GM23338 (cell line): ENCODE measurements around the gene RAP1GAP.

Experiments used
- ETS1 ChIP-seq: IDR thresholded peaks from 2 replicates; pipeline ENCODE4 v1.6.1; 2016; ENCODE audit warnings: antibody characterized with exemption
- EZH2 ChIP-seq: fragments of 200-600 bp; sonication (generic); IDR thresholded peaks from one replicate; pipeline ENCODE4 v1.8.0; 2017; ENCODE audit warnings: antibody characterized with exemption, mild to moderate bottlenecking, low read depth; ENCODE audit not compliant: unreplicated experiment
- EZH2phosphoT487 ChIP-seq: fragments of 200-600 bp; sonication (generic); IDR thresholded peaks from one replicate; pipeline ENCODE4 v1.8.1; 2018; ENCODE audit warnings: antibody characterized with exemption; ENCODE audit not compliant: unreplicated experiment
- POLR2AphosphoS5 ChIP-seq: IDR thresholded peaks from 2 replicates; pipeline ENCODE4 v1.6.1; 2016; ENCODE audit warnings: antibody characterized with exemption, low read depth
- ZNF331 ChIP-seq: fragments of 250-450 bp; sonication (Bioruptor Pico); IDR thresholded peaks from 2 replicates; pipeline ENCODE4 v1.5.0; 2020; ENCODE audit warnings: low read depth, mild to moderate bottlenecking, moderate library complexity
- ZNF462 ChIP-seq: fragments of 250-450 bp; sonication (Bioruptor Pico); IDR thresholded peaks from 2 replicates; pipeline ENCODE4 v1.5.0; 2020; ENCODE audit warnings: mild to moderate bottlenecking, moderate library complexity
- TF ChIP-seq, protein P1 (sequence below), 2 experiments: fragments of 200-600 bp in 1 of 2; sonication (generic) in 1 of 2; conservative IDR thresholded peaks; 2 replicates each; pipeline versions ENCODE4 v1.5.1 to v1.6.1; 2016 to 2017; ENCODE audit warnings: antibody characterized with exemption in 2 of 2, low read depth in 2 of 2, mild to moderate bottlenecking in 2 of 2, moderate library complexity in 1 of 2
- TF ChIP-seq, protein P2 (sequence below): IDR thresholded peaks from one replicate; pipeline ENCODE4 v1.6.1; 2018; ENCODE audit warnings: antibody characterized with exemption; ENCODE audit not compliant: unreplicated experiment

- TF ChIP-seq, protein P1, sequence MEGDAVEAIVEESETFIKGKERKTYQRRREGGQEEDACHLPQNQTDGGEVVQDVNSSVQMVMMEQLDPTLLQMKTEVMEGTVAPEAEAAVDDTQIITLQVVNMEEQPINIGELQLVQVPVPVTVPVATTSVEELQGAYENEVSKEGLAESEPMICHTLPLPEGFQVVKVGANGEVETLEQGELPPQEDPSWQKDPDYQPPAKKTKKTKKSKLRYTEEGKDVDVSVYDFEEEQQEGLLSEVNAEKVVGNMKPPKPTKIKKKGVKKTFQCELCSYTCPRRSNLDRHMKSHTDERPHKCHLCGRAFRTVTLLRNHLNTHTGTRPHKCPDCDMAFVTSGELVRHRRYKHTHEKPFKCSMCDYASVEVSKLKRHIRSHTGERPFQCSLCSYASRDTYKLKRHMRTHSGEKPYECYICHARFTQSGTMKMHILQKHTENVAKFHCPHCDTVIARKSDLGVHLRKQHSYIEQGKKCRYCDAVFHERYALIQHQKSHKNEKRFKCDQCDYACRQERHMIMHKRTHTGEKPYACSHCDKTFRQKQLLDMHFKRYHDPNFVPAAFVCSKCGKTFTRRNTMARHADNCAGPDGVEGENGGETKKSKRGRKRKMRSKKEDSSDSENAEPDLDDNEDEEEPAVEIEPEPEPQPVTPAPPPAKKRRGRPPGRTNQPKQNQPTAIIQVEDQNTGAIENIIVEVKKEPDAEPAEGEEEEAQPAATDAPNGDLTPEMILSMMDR (conservative IDR thresholded peaks at IDR 0.05; ENCODE audit: low read depth in 2 of 2): no peak
- no peak for TF ChIP-seq POLR2AphosphoS5
- TF ChIP-seq ZNF331 (CRISPR knock-in tag): no peak
- TF ChIP-seq ZNF462 (CRISPR knock-in tag): no peak
- no peak for TF ChIP-seq EZH2
- no peak for TF ChIP-seq EZH2phosphoT487
- TF ChIP-seq ETS1: no peak
- TF ChIP-seq, protein P2, sequence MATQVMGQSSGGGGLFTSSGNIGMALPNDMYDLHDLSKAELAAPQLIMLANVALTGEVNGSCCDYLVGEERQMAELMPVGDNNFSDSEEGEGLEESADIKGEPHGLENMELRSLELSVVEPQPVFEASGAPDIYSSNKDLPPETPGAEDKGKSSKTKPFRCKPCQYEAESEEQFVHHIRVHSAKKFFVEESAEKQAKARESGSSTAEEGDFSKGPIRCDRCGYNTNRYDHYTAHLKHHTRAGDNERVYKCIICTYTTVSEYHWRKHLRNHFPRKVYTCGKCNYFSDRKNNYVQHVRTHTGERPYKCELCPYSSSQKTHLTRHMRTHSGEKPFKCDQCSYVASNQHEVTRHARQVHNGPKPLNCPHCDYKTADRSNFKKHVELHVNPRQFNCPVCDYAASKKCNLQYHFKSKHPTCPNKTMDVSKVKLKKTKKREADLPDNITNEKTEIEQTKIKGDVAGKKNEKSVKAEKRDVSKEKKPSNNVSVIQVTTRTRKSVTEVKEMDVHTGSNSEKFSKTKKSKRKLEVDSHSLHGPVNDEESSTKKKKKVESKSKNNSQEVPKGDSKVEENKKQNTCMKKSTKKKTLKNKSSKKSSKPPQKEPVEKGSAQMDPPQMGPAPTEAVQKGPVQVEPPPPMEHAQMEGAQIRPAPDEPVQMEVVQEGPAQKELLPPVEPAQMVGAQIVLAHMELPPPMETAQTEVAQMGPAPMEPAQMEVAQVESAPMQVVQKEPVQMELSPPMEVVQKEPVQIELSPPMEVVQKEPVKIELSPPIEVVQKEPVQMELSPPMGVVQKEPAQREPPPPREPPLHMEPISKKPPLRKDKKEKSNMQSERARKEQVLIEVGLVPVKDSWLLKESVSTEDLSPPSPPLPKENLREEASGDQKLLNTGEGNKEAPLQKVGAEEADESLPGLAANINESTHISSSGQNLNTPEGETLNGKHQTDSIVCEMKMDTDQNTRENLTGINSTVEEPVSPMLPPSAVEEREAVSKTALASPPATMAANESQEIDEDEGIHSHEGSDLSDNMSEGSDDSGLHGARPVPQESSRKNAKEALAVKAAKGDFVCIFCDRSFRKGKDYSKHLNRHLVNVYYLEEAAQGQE: no peak
Measured at GRCh38 chr1:21652937-21653743, 16.0 kb downstream of the RAP1GAP start.
